OCI-LY3 (cell line): ENCODE results near the gene CYP46A1.

ENCODE experiments used
- EZH2phosphoT487 ChIP-seq: fragments of 200-600 bp; shearing (Covaris generic); IDR thresholded peaks from 2 replicates; pipeline ENCODE4 v1.6.1; 2018; ENCODE audit warnings: antibody characterized with exemption, mixed run types, low read depth
- TF ChIP-seq, protein P1 (sequence below): fragments of 200-600, 300-600 bp; sonication (generic); IDR thresholded peaks from 2 replicates; pipeline ENCODE4 v1.5.1; 2014; ENCODE audit warnings: antibody characterized with exemption, low read length, low read depth

- TF ChIP-seq, protein P1, sequence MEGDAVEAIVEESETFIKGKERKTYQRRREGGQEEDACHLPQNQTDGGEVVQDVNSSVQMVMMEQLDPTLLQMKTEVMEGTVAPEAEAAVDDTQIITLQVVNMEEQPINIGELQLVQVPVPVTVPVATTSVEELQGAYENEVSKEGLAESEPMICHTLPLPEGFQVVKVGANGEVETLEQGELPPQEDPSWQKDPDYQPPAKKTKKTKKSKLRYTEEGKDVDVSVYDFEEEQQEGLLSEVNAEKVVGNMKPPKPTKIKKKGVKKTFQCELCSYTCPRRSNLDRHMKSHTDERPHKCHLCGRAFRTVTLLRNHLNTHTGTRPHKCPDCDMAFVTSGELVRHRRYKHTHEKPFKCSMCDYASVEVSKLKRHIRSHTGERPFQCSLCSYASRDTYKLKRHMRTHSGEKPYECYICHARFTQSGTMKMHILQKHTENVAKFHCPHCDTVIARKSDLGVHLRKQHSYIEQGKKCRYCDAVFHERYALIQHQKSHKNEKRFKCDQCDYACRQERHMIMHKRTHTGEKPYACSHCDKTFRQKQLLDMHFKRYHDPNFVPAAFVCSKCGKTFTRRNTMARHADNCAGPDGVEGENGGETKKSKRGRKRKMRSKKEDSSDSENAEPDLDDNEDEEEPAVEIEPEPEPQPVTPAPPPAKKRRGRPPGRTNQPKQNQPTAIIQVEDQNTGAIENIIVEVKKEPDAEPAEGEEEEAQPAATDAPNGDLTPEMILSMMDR: no peak
- no peak for TF ChIP-seq EZH2phosphoT487
Observed at GRCh38 chr14:99749763-99750715, 65.9 kb downstream of the CYP46A1 start.
